Transverse colon (tissue), 4 donors: Measurements from ENCODE around the gene DUSP2.

ENCODE experiments used
- CTCF ChIP-seq, 5 experiments: fragments of 200-600 bp in 3 of 5; fragments of 450-650 bp in 2 of 5; sonication (generic) in 3 of 5; IDR thresholded peaks; 1 replicate in 2 of 5; 2 replicates in 3 of 5; pipeline ENCODE4 v1.5.1; 2016 to 2017; ENCODE audit warnings: antibody characterized with exemption in 5 of 5, inconsistent platforms in 3 of 5, mild to moderate bottlenecking in 2 of 5, moderate library complexity in 1 of 5
- EP300 ChIP-seq: sonication (generic); formaldehyde crosslinking; IDR thresholded peaks from one replicate; pipeline ENCODE4 v1.6.1; 2017; ENCODE audit warnings: antibody characterized with exemption, low read depth
- POLR2A ChIP-seq: fragments of 450-650 bp; IDR thresholded peaks from one replicate; pipeline ENCODE4 v1.6.1; 2016; ENCODE audit warnings: antibody characterized with exemption, mild to moderate bottlenecking, moderate library complexity
- POLR2AphosphoS5 ChIP-seq, 3 donors: sonication (generic); formaldehyde crosslinking; IDR thresholded peaks; one replicate each; pipeline ENCODE4 v1.6.1; 2016; ENCODE audit warnings: antibody characterized with exemption in 3 of 3

DNA sequence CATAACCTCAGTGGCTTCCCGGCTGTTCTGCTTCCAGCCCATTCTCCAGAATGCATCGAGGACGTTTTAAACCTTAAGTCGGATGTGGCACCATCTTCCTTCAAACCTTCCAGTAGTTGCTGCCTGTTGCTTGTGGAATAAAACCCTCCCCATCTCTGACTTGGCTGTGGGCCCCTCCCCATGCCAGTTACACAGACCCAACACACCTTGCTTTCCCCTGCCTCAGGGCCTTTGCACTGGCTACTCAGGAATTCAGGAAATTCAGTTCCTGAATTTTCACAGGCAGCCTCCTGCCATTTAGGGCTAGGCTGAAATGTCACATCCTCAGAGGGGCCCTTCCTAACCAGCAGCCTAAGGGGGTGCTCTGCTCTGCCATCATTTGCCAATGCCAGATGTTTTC is 23.8 kb downstream of the DUSP2 start:
- TF ChIP-seq CTCF (IDR thresholded peaks at IDR 0.05) (no peak), POLR2AphosphoS5 (IDR thresholded peaks at IDR 0.05) (no peak), POLR2A (no peak), EP300 (no peak)
